OCI-LY1 (cell line): ENCODE measurements around the gene TBL3.

Experiments
- H2AFZ ChIP-seq: fragments of 200-600 bp; sonication (generic), shearing (Covaris generic); 2 replicates; pipeline ENCODE4 v1.6.0; 2014; ENCODE audit warnings: antibody characterized with exemption, mild to moderate bottlenecking, low read length
- H3F3A ChIP-seq: fragments of 200-600 bp; sonication (generic), shearing (Covaris generic); 2 replicates; pipeline ENCODE4 v1.6.0; 2014; ENCODE audit warnings: mild to moderate bottlenecking, antibody characterized with exemption, low read length, moderate library complexity; ENCODE audit not compliant: insufficient read depth
- H3K27ac ChIP-seq: fragments of 200-600 bp; sonication (generic); 2 replicates; pipeline ENCODE4 v1.5.1; 2014; ENCODE audit warnings: low read length, mixed run types, mild to moderate bottlenecking, low read depth; ENCODE audit not compliant: poor library complexity, severe bottlenecking
- H3K27me3 ChIP-seq: fragments of 200-600 bp; sonication (generic); 2 replicates; pipeline ENCODE4 v1.6.0; 2014; ENCODE audit warnings: antibody characterized with exemption, mild to moderate bottlenecking, low read length, moderate library complexity; ENCODE audit not compliant: insufficient read depth
- H3K36me3 ChIP-seq: fragments of 200-600 bp; sonication (generic); 2 replicates; pipeline ENCODE4 v1.6.1; 2014; ENCODE audit warnings: mild to moderate bottlenecking, antibody characterized with exemption, low read length, moderate library complexity, mixed read lengths; ENCODE audit not compliant: insufficient read depth
- H3K4me1 ChIP-seq: fragments of 200-600 bp; sonication (generic); 2 replicates; pipeline ENCODE4 v1.5.1; 2014; ENCODE audit warnings: mild to moderate bottlenecking, low read length, moderate library complexity; ENCODE audit not compliant: insufficient read depth, severe bottlenecking
- H3K4me2 ChIP-seq: fragments of 200-600 bp; sonication (generic), shearing (Covaris generic); 2 replicates; pipeline ENCODE4 v1.6.1; 2014; ENCODE audit warnings: low read length
- H3K4me3 ChIP-seq: fragments of 200-600 bp; sonication (generic); 2 replicates; pipeline ENCODE4 v1.5.1; 2014; ENCODE audit warnings: low read length, low read depth, mild to moderate bottlenecking, mixed read lengths; ENCODE audit not compliant: poor library complexity, severe bottlenecking
- H3K79me2 ChIP-seq: fragments of 200-600 bp; shearing (Covaris generic); 2 replicates; pipeline ENCODE4 v1.6.1; 2016; ENCODE audit warnings: mixed run types, low read length, mixed read lengths; ENCODE audit not compliant: insufficient read depth
- H3K9ac ChIP-seq: fragments of 200-600 bp; sonication (generic), shearing (Covaris generic); 2 replicates; pipeline ENCODE4 v1.6.1; 2014; ENCODE audit warnings: mild to moderate bottlenecking, low read length, mixed read lengths
- H3K9me2 ChIP-seq: fragments of 200-600 bp; sonication (generic), shearing (Covaris generic); 2 replicates; pipeline ENCODE4 v1.6.1; 2014; ENCODE audit warnings: low read depth, mild to moderate bottlenecking, low read length, mixed read lengths
- H3K9me3 ChIP-seq: fragments of 200-600 bp; shearing (Covaris generic); 2 replicates; pipeline ENCODE4 v1.6.1; 2014; ENCODE audit warnings: low read length, mixed read lengths
- H4K20me1 ChIP-seq: fragments of 200-600 bp; sonication (generic), shearing (Covaris generic); 2 replicates; pipeline ENCODE4 v1.6.0; 2016; ENCODE audit warnings: mild to moderate bottlenecking, low read length; ENCODE audit not compliant: insufficient read depth
- CTCF ChIP-seq: fragments of 200-600 bp; sonication (generic), shearing (Covaris generic); IDR thresholded peaks from 2 replicates; pipeline ENCODE4 v1.5.1; 2017; ENCODE audit warnings: mild to moderate bottlenecking, antibody characterized with exemption, low read length, moderate library complexity, mixed read lengths
- EZH2 ChIP-seq: fragments of 200-600 bp; sonication (generic), shearing (Covaris generic); IDR thresholded peaks from 2 replicates; pipeline ENCODE4 v1.8.0; 2017; ENCODE audit warnings: borderline replicate concordance, mixed run types, mild to moderate bottlenecking, antibody characterized with exemption, low read length, moderate library complexity, mixed read lengths

TBL3 gene

GRCh38 chr16:1966460-1966859, 5.4 kb upstream of the TBL3 start, which contains the start of gene RNF151:
RNF151 (plus strand) TSS chr16:1966856; CDS start chr16:1966882, 26 bp downstream.
- peaks cover 44% of the 10 kb centered on the region for H3K4me1 ChIP-seq
- no peak within 1 kb of the TSS for H2AFZ ChIP-seq
- no peaks in the 10 kb centered on the region for H3K9me2 ChIP-seq
- H3K27me3 ChIP-seq, result no peaks in the 10 kb centered on the region
- no peaks in the 10 kb centered on the region for H3K9me3 ChIP-seq
- no peaks in the 10 kb centered on the region for H4K20me1 ChIP-seq
- H3K4me3 ChIP-seq, result peak within 1 kb of the TSS; percentile 97
- TF ChIP-seq CTCF (no peak), EZH2 (no peak)
- H3K27ac ChIP-seq, result peak within 1 kb of the TSS; percentile 18
- peaks cover 30% of the 10 kb centered on the region for H3K36me3 ChIP-seq
- H3K9ac ChIP-seq, result peak within 1 kb of the TSS; percentile 88
- peaks cover 21% of the 10 kb centered on the region for H3K79me2 ChIP-seq
- peaks cover 8% of the 10 kb centered on the region for H3F3A ChIP-seq
- H3K4me2 ChIP-seq, result peak within 1 kb of the TSS; percentile 72

- Histone ChIP-seq H3K36me3 (peaks cover 12% of the 10 kb centered on the region), H3K79me2 (peaks cover 20% of the 10 kb centered on the region), H3K27me3 (no peaks in the 10 kb centered on the region), H3K9me3 (no peaks in the 10 kb centered on the region), H3K9ac (no peak overlapping the region), H3F3A (peaks cover 4% of the 10 kb centered on the region), H3K4me2 (no peak overlapping the region), H4K20me1 (no peaks in the 10 kb centered on the region), H3K9me2 (no peaks in the 10 kb centered on the region), H2AFZ (no peak overlapping the region), H3K4me3 (no peak overlapping the region), H3K4me1 (peaks cover 35% of the 10 kb centered on the region), H3K27ac (no peak overlapping the region)
- TF ChIP-seq EZH2 (no peak), CTCF (no peak)
Observed at GRCh38 chr16:1968146-1968953, 3.5 kb upstream of the TBL3 start.

- peaks cover 4% of the 10 kb centered on the region; the same call in 1 of the 2 replicates for H3K79me2 ChIP-seq
- H3K27ac ChIP-seq, result no peak overlapping the region
- H3K36me3 ChIP-seq, result peaks cover 34% of the 10 kb centered on the region
- no peaks in the 10 kb centered on the region for H3K9me3 ChIP-seq
- no peaks in the 10 kb centered on the region for H4K20me1 ChIP-seq
- peak overlapping the region; percentile 95 for H3K4me3 ChIP-seq
- H3F3A ChIP-seq, result no peaks in the 10 kb centered on the region
- no peaks in the 10 kb centered on the region for H3K27me3 ChIP-seq
- H3K4me2 ChIP-seq, result peak overlapping the region; percentile 86
- H3K4me1 ChIP-seq, result peaks cover 27% of the 10 kb centered on the region
- TF ChIP-seq EZH2 (no peak), CTCF (no peak)
- H3K9ac ChIP-seq, result peak overlapping the region; percentile 81
- H3K9me2 ChIP-seq, result no peaks in the 10 kb centered on the region
- H2AFZ ChIP-seq, result no peak overlapping the region
Observed at GRCh38 chr16:1972490-1972877, 631 bp downstream of the TBL3 start.
